GM13977 (cell line): Measurements from ENCODE around the gene NCKAP1.
A peak's percentile ranks its signal among the peaks of the same experiment; 100 is the strongest.

ENCODE experiments used
- DNase-seq: peaks from one replicate; pipeline ENCODE4 v3.0.0; 2012; ENCODE audit warnings: low spot score
- in situ Hi-C: fragments of 300-500 bp; cut with MboI; formaldehyde crosslinking; loops from one replicate; pipeline ENCODE4 v1.12.0; 2022; ENCODE audit warnings: low sequenced_read_pairs, low pct_unique_long_range_greater_than_20kb, mixed read lengths, inconsistent platforms; ENCODE audit not compliant: unreplicated experiment
- TF ChIP-seq, protein P1 (sequence below): IDR thresholded peaks from 2 replicates; pipeline ENCODE4 v1.5.1; 2012; ENCODE audit warnings: mild to moderate bottlenecking, control low read depth; ENCODE audit not compliant: insufficient read depth; ENCODE audit errors: extremely low read depth, missing control alignments

Gene NCKAP1

DNA sequence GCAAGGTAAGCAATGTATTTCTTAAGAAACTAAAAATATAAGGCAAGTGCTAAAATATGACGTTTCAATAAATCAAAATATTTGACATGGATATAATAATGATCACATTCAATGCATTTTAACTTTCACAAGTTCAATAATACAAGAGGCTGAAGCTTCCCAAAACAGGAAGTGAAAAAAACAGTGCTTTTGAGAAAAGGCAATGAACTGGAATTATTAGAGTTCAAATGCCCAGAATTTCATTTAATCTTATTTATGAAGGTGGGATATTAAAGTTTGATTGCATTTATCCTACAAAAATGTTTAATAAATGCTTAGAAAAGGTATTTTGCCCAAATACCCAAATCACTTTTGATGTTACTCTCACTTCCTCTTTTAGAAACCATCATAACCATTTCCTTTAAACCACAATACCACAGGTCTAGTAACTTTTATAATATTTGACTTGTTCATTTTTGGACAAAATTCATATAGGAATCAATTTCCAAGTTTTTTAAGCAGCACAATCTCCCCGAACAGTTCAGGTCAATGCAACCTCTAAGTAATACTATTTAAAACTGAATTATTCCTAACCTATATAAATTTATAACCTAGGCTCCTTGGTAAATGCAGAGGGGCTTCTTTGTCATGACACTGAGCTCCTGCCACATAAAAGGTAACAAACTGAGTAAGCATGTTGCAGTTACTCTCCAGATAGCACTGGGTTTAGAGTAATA is 2.1 kb downstream of the NCKAP1 start:
- DNase-seq: peak; percentile 61
- in situ Hi-C loops: no loop called here

DNA sequence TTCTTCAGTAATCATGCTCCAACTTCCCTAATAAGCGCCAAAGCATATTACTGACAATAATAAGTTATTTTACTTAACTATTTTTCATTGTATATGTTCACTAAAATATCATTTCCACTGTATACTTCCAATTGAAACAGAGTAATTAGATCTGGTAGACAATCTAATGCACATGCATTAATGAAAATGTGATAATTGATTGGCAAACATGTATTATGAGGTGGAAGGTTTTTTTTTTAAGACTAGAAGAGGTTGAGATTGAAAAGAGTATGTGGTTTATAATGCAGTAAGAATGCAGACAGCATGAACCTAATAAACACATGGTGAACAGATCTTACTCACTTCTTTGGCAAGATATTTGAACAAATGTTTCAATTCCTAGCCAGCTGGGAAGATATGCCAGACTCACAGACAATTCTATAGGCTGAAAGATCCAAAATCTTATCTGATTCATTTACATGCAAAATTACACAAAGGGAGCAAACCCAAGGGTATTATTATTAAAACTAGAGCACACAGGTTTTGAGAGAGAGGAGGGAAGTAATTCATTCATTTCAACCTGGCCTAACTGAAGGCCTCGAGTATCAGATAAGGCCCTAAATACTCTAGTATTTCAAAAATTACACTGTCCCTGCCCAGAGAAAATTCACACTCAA is 2.8 kb downstream of the NCKAP1 start:
- no peak for DNase-seq
- in situ Hi-C loops: no loop called here
- TF ChIP-seq, protein P1, sequence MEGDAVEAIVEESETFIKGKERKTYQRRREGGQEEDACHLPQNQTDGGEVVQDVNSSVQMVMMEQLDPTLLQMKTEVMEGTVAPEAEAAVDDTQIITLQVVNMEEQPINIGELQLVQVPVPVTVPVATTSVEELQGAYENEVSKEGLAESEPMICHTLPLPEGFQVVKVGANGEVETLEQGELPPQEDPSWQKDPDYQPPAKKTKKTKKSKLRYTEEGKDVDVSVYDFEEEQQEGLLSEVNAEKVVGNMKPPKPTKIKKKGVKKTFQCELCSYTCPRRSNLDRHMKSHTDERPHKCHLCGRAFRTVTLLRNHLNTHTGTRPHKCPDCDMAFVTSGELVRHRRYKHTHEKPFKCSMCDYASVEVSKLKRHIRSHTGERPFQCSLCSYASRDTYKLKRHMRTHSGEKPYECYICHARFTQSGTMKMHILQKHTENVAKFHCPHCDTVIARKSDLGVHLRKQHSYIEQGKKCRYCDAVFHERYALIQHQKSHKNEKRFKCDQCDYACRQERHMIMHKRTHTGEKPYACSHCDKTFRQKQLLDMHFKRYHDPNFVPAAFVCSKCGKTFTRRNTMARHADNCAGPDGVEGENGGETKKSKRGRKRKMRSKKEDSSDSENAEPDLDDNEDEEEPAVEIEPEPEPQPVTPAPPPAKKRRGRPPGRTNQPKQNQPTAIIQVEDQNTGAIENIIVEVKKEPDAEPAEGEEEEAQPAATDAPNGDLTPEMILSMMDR: no peak

More for the DNA sequence above, 2.1 kb downstream of the NCKAP1 start:
- TF ChIP-seq, protein P1: no peak

DNA sequence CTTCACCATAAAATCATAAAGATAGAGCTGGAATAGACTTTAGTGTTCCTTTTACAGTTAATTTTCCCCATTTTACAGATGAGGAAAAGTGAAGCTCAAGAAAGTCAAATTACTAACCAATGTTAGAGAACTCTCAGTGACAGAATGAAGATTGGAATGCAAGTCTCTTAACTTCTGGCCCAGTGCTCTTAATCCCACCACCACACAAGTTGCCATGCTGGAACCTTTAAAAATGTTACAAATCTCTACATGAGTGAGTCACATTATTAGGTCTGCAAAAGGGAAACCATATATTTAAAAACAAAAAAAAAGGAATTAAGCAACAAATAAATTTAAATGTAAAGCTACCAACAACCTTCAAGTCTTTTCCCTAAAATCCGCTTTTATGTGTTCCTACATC is 3.5 kb downstream of the NCKAP1 start:
- TF ChIP-seq, protein P1: no peak
- in situ Hi-C loops: no loop called here
- no peak for DNase-seq

DNA sequence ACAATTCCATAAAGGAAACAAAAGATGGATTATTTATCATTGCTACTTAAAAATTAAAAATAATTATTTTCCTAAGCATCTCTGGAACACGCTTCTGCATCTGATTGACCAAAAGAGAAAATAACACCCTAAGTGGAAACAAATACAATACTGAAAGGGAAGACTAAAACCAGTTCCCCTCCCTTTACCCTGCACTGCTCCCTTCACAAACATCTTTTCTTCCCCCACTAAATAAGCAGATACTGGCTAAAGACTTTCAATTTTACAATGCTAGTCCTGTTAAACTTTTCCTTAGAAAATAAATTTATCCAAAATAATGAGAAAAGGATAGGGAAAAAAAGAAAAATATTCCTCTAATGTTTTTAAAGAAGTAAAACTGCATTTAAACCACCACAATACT is 4.3 kb downstream of the NCKAP1 start:
- no peak for DNase-seq
- in situ Hi-C loops: no loop called here

DNA sequence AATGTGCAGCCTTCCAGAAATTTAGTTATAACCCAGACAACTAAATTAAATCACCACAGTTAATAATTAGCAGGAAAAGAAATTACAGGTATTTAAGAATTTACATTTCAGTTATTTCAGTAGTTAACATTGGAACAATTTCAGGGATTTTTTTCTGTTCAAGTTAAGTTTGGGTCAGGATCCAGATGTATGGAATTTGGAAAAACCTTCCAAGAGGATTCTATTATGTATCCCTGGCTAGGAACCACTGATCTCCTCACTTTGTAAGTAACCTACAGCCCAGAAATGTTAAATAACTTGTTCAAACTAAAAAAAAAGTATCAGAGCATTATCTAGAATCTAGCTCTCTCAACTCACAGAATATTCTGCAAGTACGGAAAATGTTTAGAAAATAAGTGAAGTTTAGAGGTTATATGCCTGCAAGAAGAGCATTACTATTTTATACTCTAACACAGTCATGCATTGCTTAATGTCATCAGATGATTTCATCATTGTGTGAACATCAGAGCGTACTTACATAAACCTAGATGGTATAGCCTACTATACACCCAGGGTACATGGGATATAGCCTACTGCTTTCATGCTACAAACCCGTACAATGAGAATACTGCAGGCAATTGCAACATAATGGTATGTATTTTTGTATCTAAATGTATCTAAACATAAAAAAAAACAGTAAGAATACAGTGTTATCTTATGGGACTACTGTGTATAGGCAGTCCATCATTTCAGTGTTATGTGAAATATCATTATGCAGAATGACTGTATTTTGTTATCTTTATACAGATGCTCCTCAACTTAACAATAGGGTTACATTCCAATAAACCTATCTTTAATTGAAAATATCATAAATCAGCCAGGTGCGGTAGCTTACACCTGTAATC is 6.1 kb downstream of the NCKAP1 start:
- in situ Hi-C loops: no loop called here
- no peak for DNase-seq

More for the DNA sequence above, 4.3 kb downstream of the NCKAP1 start:
- TF ChIP-seq, protein P1: no peak

DNA sequence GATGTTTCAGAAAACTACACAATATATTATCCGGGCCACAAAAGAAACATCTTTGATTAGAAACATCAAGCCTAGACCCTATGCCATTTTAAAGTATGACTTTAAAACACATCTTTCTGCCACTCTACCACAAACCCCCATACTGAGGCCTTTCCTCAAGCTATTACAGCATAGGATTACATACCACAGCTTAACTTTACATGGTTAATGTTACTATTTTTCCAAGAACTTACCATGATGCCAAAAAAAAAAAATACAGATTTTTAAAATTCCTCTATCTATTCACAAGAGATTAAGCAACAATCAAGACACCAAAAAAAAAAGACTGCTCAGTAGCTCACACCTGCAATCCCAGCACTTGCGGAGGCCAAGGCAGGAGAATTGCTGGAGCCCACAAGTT is 9.0 kb downstream of the NCKAP1 start:
- in situ Hi-C loops: no loop called here
- TF ChIP-seq, protein P1: no peak
- DNase-seq: no peak

More for the DNA sequence above, 6.1 kb downstream of the NCKAP1 start:
- TF ChIP-seq, protein P1: no peak
